GM12878 (cell line): ENCODE results near the gene DNAJC3.

Experiments
- BCL11A ChIP-seq: IDR thresholded peaks from 2 replicates; pipeline ENCODE4 v1.6.1; 2011; ENCODE audit warnings: low read depth, low read length
- MTA3 ChIP-seq: IDR thresholded peaks from 2 replicates; pipeline ENCODE4 v1.6.1; 2012; ENCODE audit warnings: low read length, inconsistent platforms, borderline replicate concordance
- MXI1 ChIP-seq: fragments of 150-350 bp; IDR thresholded peaks from 2 replicates; pipeline ENCODE4 v1.6.1; 2011; ENCODE audit warnings: low read depth, mild to moderate bottlenecking, inconsistent platforms, low read length, improper control_type of control experiment
- POLR2A ChIP-seq: IDR thresholded peaks from 2 replicates; pipeline ENCODE4 v1.6.1; 2011; ENCODE audit warnings: low read depth, mild to moderate bottlenecking, low read length
- POLR2AphosphoS5 ChIP-seq: IDR thresholded peaks from 2 replicates; pipeline ENCODE4 v1.6.1; 2011; ENCODE audit warnings: mild to moderate bottlenecking, low read length, inconsistent platforms
- TF ChIP-seq, protein P1 (sequence below): fragments of 450-650 bp; formaldehyde crosslinking; IDR thresholded peaks from 2 replicates; pipeline ENCODE4 v1.5.0; 2022; ENCODE audit warnings: mild to moderate bottlenecking, missing genetic modification characterization
- TF ChIP-seq, protein P2 (sequence below), 3 experiments: IDR thresholded peaks in 2 of 3; conservative IDR thresholded peaks in 1 of 3; 2 replicates each; pipeline ENCODE4 v1.5.1; 2011; ENCODE audit warnings: low read depth in 3 of 3, low read length in 3 of 3, mild to moderate bottlenecking in 3 of 3, control low read depth in 2 of 3, moderate library complexity in 2 of 3, inconsistent platforms in 1 of 3, mixed read lengths in 1 of 3; ENCODE audit not compliant: control insufficient read depth in 2 of 3, insufficient read depth in 1 of 3; ENCODE audit errors: extremely low read depth in 1 of 3

DNA sequence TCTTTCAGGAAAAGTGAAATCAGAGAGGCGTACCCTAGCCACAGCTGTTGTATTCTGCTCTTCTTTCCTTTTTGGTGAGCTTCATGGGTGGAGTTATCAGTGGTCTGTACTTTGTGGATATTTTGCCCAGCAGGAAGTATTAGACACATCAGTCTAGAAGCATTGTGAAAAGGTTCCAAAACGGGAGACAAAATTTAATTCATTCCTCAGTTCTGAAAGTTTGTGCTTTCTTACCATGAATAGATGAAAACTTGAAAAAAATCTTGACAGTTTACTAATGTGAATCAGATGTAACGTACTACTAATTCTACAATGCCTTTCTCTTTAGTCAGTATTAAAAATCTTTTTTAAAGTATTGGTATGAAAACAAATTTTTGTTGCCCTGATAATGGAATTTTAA is 116.8 kb downstream of the DNAJC3 start:
- TF ChIP-seq, protein P1, sequence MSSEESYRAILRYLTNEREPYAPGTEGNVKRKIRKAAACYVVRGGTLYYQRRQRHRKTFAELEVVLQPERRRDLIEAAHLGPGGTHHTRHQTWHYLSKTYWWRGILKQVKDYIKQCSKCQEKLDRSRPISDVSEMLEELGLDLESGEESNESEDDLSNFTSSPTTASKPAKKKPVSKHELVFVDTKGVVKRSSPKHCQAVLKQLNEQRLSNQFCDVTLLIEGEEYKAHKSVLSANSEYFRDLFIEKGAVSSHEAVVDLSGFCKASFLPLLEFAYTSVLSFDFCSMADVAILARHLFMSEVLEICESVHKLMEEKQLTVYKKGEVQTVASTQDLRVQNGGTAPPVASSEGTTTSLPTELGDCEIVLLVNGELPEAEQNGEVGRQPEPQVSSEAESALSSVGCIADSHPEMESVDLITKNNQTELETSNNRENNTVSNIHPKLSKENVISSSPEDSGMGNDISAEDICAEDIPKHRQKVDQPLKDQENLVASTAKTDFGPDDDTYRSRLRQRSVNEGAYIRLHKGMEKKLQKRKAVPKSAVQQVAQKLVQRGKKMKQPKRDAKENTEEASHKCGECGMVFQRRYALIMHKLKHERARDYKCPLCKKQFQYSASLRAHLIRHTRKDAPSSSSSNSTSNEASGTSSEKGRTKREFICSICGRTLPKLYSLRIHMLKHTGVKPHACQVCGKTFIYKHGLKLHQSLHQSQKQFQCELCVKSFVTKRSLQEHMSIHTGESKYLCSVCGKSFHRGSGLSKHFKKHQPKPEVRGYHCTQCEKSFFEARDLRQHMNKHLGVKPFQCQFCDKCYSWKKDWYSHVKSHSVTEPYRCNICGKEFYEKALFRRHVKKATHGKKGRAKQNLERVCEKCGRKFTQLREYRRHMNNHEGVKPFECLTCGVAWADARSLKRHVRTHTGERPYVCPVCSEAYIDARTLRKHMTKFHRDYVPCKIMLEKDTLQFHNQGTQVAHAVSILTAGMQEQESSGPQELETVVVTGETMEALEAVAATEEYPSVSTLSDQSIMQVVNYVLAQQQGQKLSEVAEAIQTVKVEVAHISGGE: no peak
- TF ChIP-seq POLR2A (no peak), MXI1 (no peak), POLR2AphosphoS5 (no peak), BCL11A (no peak), MTA3 (no peak)
- TF ChIP-seq, protein P2, sequence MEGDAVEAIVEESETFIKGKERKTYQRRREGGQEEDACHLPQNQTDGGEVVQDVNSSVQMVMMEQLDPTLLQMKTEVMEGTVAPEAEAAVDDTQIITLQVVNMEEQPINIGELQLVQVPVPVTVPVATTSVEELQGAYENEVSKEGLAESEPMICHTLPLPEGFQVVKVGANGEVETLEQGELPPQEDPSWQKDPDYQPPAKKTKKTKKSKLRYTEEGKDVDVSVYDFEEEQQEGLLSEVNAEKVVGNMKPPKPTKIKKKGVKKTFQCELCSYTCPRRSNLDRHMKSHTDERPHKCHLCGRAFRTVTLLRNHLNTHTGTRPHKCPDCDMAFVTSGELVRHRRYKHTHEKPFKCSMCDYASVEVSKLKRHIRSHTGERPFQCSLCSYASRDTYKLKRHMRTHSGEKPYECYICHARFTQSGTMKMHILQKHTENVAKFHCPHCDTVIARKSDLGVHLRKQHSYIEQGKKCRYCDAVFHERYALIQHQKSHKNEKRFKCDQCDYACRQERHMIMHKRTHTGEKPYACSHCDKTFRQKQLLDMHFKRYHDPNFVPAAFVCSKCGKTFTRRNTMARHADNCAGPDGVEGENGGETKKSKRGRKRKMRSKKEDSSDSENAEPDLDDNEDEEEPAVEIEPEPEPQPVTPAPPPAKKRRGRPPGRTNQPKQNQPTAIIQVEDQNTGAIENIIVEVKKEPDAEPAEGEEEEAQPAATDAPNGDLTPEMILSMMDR (IDR thresholded peaks at IDR 0.05 in 2 of 3, conservative IDR thresholded peaks at IDR 0.05 in 1 of 3; ENCODE audit: control insufficient read depth in 2 of 3, extremely low read depth in 1 of 3, insufficient read depth in 1 of 3, low read depth in 3 of 3, low read length in 3 of 3): no peak
